ENCODE results near the gene WDR37.

GRCh38 chr10:1097436-1097835 is 41.3 kb downstream of the WDR37 start:
- TF ChIP-seq POLR2A (IDR thresholded peaks at IDR 0.05) (no peak), CTCF (IDR thresholded peaks at IDR 0.05) (no peak), POLR2AphosphoS5 (IDR thresholded peaks at IDR 0.05) (no peak)

All from prostate gland (tissue), 2 donors.